H1 (cell line): ENCODE results near the gene DBNDD2. TPM values are rescaled to one million over a fixed set of nuclear protein-coding genes. Genes with fewer than 3 reads are reported as not detected.

Source experiments
- BRCA1 ChIP-seq: IDR thresholded peaks from 2 replicates; pipeline ENCODE4 v1.6.1; 2012; ENCODE audit warnings: low read depth, low read length, improper control_type of control experiment
- HDAC2 ChIP-seq, 2 experiments: fragments of 300-600 bp in 1 of 2; sonication (generic) in 1 of 2; IDR thresholded peaks; 2 replicates each; pipeline ENCODE4 v1.6.1; 2011 to 2012; ENCODE audit warnings: low read depth in 2 of 2, low read length in 2 of 2, mild to moderate bottlenecking in 2 of 2, moderate library complexity in 2 of 2, borderline replicate concordance in 1 of 2, inconsistent platforms in 1 of 2
- KDM1A ChIP-seq: fragments of 200-600, 300-600 bp; sonication (generic); IDR thresholded peaks from 2 replicates; pipeline ENCODE4 v1.7.1; 2016; ENCODE audit warnings: mild to moderate bottlenecking, low read length, borderline replicate concordance
- POLR2A ChIP-seq, 2 experiments: IDR thresholded peaks; 1 replicate in 1 of 2; 2 replicates in 1 of 2; pipeline ENCODE4 v1.6.1; 2011; ENCODE audit warnings: low read depth in 2 of 2, low read length in 2 of 2, mild to moderate bottlenecking in 2 of 2; ENCODE audit errors: control extremely low read depth in 1 of 2
- POU5F1 ChIP-seq: IDR thresholded peaks from 2 replicates; pipeline ENCODE4 v1.6.1; 2011; ENCODE audit warnings: low read depth, mild to moderate bottlenecking, low read length, moderate library complexity
- RXRA ChIP-seq: IDR thresholded peaks from 2 replicates; pipeline ENCODE4 v1.6.1; 2011; ENCODE audit warnings: low read depth, mild to moderate bottlenecking, low read length, moderate library complexity; ENCODE audit not compliant: insufficient read depth
- SIRT6 ChIP-seq: IDR thresholded peaks from one replicate; pipeline ENCODE4 v1.7.1; 2012; ENCODE audit warnings: low read length, inconsistent platforms
- SP1 ChIP-seq: IDR thresholded peaks from 2 replicates; pipeline ENCODE4 v1.6.1; 2011; ENCODE audit warnings: low read depth, low read length
- SRF ChIP-seq: IDR thresholded peaks from 2 replicates; pipeline ENCODE4 v1.6.1; 2011; ENCODE audit warnings: mild to moderate bottlenecking, low read depth, low read length, moderate library complexity
- SUZ12 ChIP-seq: fragments of 200-600 bp; sonication (generic); IDR thresholded peaks from 2 replicates; pipeline ENCODE4 v1.6.1; 2012; ENCODE audit warnings: mild to moderate bottlenecking, inconsistent platforms, low read length, moderate library complexity, mixed read lengths
- TAF7 ChIP-seq: optimal IDR thresholded peaks from 2 replicates; pipeline ENCODE3; 2011; ENCODE audit warnings: low read depth, mild to moderate bottlenecking, inconsistent platforms, low read length, moderate library complexity, borderline replicate concordance
- polyA plus RNA-seq, 7 experiments: library from polyadenylated mRNA; depleted of rRNA in 3 of 7; stranded (reverse) in 5 of 7; unstranded in 2 of 7; fragments of >200 nt in 5 of 7; fragments of 200-250 nt in 2 of 7; gene quantifications; 1 replicate in 5 of 7; 2 replicates in 1 of 7; 4 replicates in 1 of 7; pipeline versions ENCODE4 v1.2.1 to v1.2.3, GENCODE V29; 2011 to 2013; ENCODE audit warnings: missing spikeins in 2 of 7, mixed read lengths in 2 of 7
- total RNA-seq: library from RNA; stranded (reverse); fragmentation: NEBNext Ultra II Directional; extraction: Animal tissue kit (Norgen Biotek cat#: 25700); gene quantifications from 2 replicates; pipeline ENCODE4 v1.2.1, GENCODE V29; 2021
- TF ChIP-seq, protein P1 (sequence below): fragments of 300-600 bp; sonication (generic); IDR thresholded peaks from 2 replicates; pipeline ENCODE4 v1.7.1; 2012; ENCODE audit warnings: low read length, moderate library complexity, mild to moderate bottlenecking, inconsistent platforms; ENCODE audit not compliant: insufficient replicate concordance

The DBNDD2 gene
- total and polyA plus RNA-seq, 2 of the 8 experiments (the other 6 are each of a cell fraction or from before 2014, with no cell fraction given), result 55.8 to 96.3 TPM

DNA sequence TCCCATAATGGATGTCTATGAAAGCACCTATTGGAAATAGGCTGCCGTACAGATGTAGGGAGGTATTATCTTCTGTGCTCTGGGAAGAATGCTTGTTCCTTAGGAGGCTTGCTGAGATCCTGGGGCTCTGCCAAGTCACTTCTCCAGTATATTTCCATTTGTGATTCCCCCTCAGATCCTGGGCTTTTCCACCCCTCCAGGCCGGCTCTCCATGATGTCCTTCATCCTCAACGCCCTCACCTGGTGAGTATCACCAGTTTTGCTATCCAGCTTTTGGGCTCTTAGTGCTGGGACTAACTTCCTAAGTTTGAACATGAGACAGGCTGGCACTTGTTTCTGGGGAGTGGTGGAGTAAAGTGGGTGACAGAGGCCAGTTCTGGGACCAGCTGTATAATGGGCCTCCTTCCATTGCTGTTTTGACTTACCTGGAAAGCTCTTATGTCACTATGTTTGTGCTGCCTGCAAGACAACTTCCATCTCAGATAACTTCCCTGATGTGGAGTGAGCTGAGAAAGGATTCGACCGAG, 42.6 kb upstream of the DBNDD2 start (continued):
- TF ChIP-seq RXRA, result no peak
- TF ChIP-seq POU5F1, result no peak
- no peak for TF ChIP-seq SP1
- TF ChIP-seq HDAC2 (IDR thresholded peaks at IDR 0.05; ENCODE audit: borderline replicate concordance in 1 of 2, low read depth in 2 of 2, low read length in 2 of 2), result no peak
- no peak for TF ChIP-seq SRF
- no peak for TF ChIP-seq KDM1A
- TF ChIP-seq SIRT6, result no peak
- TF ChIP-seq, protein P1, sequence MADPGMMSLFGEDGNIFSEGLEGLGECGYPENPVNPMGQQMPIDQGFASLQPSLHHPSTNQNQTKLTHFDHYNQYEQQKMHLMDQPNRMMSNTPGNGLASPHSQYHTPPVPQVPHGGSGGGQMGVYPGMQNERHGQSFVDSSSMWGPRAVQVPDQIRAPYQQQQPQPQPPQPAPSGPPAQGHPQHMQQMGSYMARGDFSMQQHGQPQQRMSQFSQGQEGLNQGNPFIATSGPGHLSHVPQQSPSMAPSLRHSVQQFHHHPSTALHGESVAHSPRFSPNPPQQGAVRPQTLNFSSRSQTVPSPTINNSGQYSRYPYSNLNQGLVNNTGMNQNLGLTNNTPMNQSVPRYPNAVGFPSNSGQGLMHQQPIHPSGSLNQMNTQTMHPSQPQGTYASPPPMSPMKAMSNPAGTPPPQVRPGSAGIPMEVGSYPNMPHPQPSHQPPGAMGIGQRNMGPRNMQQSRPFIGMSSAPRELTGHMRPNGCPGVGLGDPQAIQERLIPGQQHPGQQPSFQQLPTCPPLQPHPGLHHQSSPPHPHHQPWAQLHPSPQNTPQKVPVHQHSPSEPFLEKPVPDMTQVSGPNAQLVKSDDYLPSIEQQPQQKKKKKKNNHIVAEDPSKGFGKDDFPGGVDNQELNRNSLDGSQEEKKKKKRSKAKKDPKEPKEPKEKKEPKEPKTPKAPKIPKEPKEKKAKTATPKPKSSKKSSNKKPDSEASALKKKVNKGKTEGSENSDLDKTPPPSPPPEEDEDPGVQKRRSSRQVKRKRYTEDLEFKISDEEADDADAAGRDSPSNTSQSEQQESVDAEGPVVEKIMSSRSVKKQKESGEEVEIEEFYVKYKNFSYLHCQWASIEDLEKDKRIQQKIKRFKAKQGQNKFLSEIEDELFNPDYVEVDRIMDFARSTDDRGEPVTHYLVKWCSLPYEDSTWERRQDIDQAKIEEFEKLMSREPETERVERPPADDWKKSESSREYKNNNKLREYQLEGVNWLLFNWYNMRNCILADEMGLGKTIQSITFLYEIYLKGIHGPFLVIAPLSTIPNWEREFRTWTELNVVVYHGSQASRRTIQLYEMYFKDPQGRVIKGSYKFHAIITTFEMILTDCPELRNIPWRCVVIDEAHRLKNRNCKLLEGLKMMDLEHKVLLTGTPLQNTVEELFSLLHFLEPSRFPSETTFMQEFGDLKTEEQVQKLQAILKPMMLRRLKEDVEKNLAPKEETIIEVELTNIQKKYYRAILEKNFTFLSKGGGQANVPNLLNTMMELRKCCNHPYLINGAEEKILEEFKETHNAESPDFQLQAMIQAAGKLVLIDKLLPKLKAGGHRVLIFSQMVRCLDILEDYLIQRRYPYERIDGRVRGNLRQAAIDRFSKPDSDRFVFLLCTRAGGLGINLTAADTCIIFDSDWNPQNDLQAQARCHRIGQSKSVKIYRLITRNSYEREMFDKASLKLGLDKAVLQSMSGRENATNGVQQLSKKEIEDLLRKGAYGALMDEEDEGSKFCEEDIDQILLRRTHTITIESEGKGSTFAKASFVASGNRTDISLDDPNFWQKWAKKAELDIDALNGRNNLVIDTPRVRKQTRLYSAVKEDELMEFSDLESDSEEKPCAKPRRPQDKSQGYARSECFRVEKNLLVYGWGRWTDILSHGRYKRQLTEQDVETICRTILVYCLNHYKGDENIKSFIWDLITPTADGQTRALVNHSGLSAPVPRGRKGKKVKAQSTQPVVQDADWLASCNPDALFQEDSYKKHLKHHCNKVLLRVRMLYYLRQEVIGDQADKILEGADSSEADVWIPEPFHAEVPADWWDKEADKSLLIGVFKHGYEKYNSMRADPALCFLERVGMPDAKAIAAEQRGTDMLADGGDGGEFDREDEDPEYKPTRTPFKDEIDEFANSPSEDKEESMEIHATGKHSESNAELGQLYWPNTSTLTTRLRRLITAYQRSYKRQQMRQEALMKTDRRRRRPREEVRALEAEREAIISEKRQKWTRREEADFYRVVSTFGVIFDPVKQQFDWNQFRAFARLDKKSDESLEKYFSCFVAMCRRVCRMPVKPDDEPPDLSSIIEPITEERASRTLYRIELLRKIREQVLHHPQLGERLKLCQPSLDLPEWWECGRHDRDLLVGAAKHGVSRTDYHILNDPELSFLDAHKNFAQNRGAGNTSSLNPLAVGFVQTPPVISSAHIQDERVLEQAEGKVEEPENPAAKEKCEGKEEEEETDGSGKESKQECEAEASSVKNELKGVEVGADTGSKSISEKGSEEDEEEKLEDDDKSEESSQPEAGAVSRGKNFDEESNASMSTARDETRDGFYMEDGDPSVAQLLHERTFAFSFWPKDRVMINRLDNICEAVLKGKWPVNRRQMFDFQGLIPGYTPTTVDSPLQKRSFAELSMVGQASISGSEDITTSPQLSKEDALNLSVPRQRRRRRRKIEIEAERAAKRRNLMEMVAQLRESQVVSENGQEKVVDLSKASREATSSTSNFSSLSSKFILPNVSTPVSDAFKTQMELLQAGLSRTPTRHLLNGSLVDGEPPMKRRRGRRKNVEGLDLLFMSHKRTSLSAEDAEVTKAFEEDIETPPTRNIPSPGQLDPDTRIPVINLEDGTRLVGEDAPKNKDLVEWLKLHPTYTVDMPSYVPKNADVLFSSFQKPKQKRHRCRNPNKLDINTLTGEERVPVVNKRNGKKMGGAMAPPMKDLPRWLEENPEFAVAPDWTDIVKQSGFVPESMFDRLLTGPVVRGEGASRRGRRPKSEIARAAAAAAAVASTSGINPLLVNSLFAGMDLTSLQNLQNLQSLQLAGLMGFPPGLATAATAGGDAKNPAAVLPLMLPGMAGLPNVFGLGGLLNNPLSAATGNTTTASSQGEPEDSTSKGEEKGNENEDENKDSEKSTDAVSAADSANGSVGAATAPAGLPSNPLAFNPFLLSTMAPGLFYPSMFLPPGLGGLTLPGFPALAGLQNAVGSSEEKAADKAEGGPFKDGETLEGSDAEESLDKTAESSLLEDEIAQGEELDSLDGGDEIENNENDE, result no peak
- no peak for TF ChIP-seq BRCA1
- TF ChIP-seq POLR2A (IDR thresholded peaks at IDR 0.05; ENCODE audit: control extremely low read depth in 1 of 2, low read depth in 2 of 2, low read length in 2 of 2), result no peak
- TF ChIP-seq TAF7, result no peak
- TF ChIP-seq SUZ12, result no peak
